GM23248 (cell line): Measurements from ENCODE around the gene RRP1.

Experiments
- EZH2 ChIP-seq: fragments of 200-600 bp; sonication (generic); IDR thresholded peaks from 2 replicates; pipeline ENCODE4 v1.6.1; 2018; ENCODE audit warnings: antibody characterized with exemption, mild to moderate bottlenecking; ENCODE audit not compliant: insufficient read depth, poor library complexity, severe bottlenecking
- EZH2phosphoT487 ChIP-seq: fragments of 200-600 bp; sonication (generic); IDR thresholded peaks from 2 replicates; pipeline ENCODE4 v1.6.1; 2018; ENCODE audit warnings: antibody characterized with exemption, moderate library complexity, mild to moderate bottlenecking, low read depth; ENCODE audit not compliant: insufficient read depth

DNA sequence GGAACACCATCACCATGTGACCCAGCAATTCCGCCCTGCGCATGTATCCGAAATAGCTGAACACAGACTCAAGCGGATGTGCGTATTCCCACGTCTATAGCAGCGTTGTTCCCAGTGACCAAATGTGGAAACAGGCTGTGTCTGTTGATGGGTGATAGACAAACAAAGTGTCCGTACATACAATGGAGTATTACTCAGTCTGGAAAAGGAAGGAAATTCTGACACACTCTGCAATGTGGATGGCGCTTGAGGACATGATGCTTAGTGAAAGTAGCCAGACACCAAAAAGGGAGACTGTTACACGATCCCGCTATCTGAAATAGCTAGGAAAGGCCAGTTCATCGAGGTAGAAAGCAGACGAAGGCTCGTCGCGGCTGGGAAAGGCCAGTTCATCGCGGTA, 44.7 kb upstream of the RRP1 start:
- TF ChIP-seq EZH2 = no peak
- TF ChIP-seq EZH2phosphoT487 = no peak
